Stimulated activated naive CD8-positive, alpha-beta T cell treated with anti-CD3 and anti-CD28 coated beads, Interleukin-15, amount 100 ng/mL, for 72 hours (primary cell): ENCODE data around the gene APOBR.
"Not testable (repeated sequence)": the region's sequence is repeated elsewhere in the genome, so short reads cannot be mapped to it uniquely, and the experiment has no call there.

Experiments
- ATAC-seq: fragments of 150-1000 bp; cut with Tn5 transposase; 2 replicates; pipeline ENCODE4 v1.10.0; 2021; ENCODE audit warnings: mild to moderate bottlenecking, moderate library complexity
- DNase-seq, 2 donors: peaks; one replicate each; pipeline ENCODE4 v3.0.0; 2021 to 2022
- H3K27ac Mint-ChIP-seq, 2 donors: one replicate each; pipeline ENCODE4 v1.8.0; 2022; ENCODE audit warnings: mild to moderate bottlenecking in 2 of 2, mixed read lengths in 2 of 2, moderate library complexity in 2 of 2
- H3K27me3 Mint-ChIP-seq: one replicate; pipeline ENCODE4 v1.8.0; 2022; ENCODE audit warnings: mixed read lengths
- H3K4me1 Mint-ChIP-seq: one replicate; pipeline ENCODE4 v1.8.0; 2022; ENCODE audit warnings: mild to moderate bottlenecking, mixed read lengths
- H3K4me3 Mint-ChIP-seq, 2 donors: one replicate each; pipeline ENCODE4 v1.8.0; 2022; ENCODE audit warnings: mild to moderate bottlenecking in 2 of 2, mixed read lengths in 2 of 2, moderate library complexity in 1 of 2
- H3K9me3 Mint-ChIP-seq, 2 donors: one replicate each; pipeline ENCODE4 v1.8.0; 2022; ENCODE audit warnings: mixed read lengths in 2 of 2

APOBR gene

GRCh38 chr16:28511801-28512789 lies 17.7 kb downstream of the APOBR start:
- Mint-ChIP-seq H3K27me3 (no peaks in the 10 kb centered on the region), H3K4me1 (peaks cover 15% of the 10 kb centered on the region), H3K9me3 (no peaks in the 10 kb centered on the region), H3K27ac (peak overlapping the region in 1 of 2 donors; percentile 9), H3K4me3 (no peak overlapping the region)
- ATAC-seq (no peak), DNase-seq (no peak)

DNA sequence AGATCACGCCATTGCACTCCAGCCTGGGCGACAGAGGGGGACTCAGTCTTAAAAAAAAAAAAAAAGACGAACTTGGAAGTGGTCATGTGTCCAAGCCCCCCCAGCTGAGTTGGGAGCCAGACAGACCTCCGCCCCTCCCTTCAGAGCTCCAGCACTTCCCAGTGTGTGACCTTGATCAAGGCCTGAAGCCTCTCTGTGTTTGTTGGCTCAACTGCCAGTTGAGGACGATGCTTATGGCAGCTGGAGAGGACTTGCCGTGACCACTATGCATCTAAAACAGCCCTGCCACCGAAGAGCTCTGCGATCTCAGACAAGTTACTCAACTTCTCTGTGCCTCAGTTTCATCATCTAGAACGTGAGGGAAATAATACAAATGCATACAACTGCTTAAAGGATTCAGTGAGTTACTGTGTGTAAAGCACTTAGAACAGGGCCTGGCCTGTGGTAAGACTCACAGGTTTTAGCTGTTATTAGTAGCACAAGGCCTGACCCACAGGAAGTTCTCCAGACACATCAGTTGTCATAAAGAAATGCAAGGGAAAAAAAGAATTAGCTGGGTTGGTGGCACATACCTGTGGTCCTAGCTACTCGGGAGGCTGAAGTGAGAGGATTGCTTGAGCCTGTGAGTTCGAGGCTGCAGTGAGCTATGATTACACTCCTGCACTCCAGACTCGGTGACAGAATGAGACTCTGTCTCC lies 19.2 kb downstream of the APOBR start:
- H3K27ac Mint-ChIP-seq: no peak overlapping the region
- DNase-seq (no peak), ATAC-seq (no peak)
- H3K9me3 Mint-ChIP-seq: no peaks in the 10 kb centered on the region
- H3K4me3 Mint-ChIP-seq: no peak overlapping the region
- no peaks in the 10 kb centered on the region for H3K4me1 Mint-ChIP-seq
- H3K27me3 Mint-ChIP-seq: no peaks in the 10 kb centered on the region

GRCh38 chr16:28514246-28514645 lies 19.8 kb downstream of the APOBR start:
- Mint-ChIP-seq H3K27me3 (no peaks in the 10 kb centered on the region), H3K9me3 (no peaks in the 10 kb centered on the region), H3K27ac (no peak overlapping the region), H3K4me3 (no peak overlapping the region), H3K4me1 (no peaks in the 10 kb centered on the region)
- ATAC-seq (no peak), DNase-seq (no peak)

DNA sequence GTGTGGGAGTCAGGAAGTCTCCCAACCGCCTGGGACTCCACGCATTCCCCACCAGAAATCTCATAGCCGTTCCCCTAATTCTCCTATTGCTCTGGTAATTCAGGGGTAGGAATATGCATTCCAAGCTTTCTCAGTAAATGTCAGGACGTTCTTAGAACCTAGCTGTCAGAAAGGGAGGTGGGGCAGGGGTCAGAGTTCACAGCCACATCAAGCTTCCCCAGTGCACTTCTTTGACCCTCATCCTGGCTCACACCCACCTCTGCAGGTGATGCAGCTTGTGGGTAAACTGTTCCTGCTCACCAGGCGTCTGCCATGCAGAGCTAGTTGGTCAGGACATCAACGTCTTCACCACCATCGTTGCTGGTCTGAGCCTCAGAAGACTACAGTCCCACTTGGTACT lies 26.2 kb downstream of the APOBR start:
- Mint-ChIP-seq H3K27ac (no peak overlapping the region), H3K4me1 (peaks cover 10% of the 10 kb centered on the region), H3K27me3 (no peaks in the 10 kb centered on the region), H3K9me3 (no peaks in the 10 kb centered on the region), H3K4me3 (no peak overlapping the region)
- ATAC-seq (no peak), DNase-seq (no peak)

DNA sequence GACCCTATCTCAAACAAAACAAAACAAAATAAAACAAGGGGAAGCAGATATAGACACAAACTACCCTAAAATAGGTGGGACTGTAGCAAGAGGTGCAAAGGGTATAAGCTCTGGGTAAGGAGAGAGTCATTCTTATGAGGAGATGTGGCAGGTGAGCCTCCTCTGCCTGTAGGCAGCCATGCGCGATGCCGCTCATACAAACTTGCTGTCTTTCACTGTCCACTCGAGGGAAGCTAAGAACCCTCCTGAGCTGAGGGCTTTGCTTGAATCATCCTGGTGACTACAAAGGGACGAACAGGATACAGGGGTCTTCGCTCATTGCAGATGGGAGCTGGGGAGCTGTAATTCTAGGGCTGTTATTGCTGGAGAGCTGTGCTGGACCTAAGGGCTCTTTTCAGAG lies 27.0 kb downstream of the APOBR start:
- DNase-seq (no peak), ATAC-seq (no peak)
- no peak overlapping the region for H3K27ac Mint-ChIP-seq
- no peak overlapping the region for H3K4me3 Mint-ChIP-seq
- peaks cover 10% of the 10 kb centered on the region for H3K4me1 Mint-ChIP-seq
- no peaks in the 10 kb centered on the region for H3K27me3 Mint-ChIP-seq
- H3K9me3 Mint-ChIP-seq: no peaks in the 10 kb centered on the region

DNA sequence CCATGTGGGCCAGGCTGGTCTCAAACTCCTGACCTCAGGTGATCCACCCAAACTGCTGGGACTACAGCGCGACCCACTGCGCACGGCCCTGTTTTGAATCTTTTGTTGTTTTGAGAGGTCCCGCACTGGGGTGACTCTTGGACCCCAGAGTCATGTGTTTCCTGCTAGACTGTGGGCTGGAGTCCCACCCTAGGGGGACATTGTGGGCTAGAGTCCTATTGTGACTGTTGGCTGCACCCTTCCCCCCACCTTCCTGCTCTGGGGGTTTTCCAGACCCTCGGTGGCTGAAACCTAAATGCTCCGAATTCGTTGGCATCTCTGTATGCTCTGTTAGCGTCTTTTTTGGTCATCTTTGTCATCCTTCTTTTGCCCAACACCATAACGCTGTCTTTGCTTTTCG lies 28.3 kb downstream of the APOBR start:
- Mint-ChIP-seq H3K4me1 (peaks cover 10% of the 10 kb centered on the region), H3K27ac (peak overlapping the region in 1 of 2 donors; percentile 20), H3K4me3 (no peak overlapping the region), H3K27me3 (no peaks in the 10 kb centered on the region), H3K9me3 (no peaks in the 10 kb centered on the region)
- peak in 1 of 2 donors; percentile 20 for DNase-seq
- peak; percentile 52 for ATAC-seq

DNA sequence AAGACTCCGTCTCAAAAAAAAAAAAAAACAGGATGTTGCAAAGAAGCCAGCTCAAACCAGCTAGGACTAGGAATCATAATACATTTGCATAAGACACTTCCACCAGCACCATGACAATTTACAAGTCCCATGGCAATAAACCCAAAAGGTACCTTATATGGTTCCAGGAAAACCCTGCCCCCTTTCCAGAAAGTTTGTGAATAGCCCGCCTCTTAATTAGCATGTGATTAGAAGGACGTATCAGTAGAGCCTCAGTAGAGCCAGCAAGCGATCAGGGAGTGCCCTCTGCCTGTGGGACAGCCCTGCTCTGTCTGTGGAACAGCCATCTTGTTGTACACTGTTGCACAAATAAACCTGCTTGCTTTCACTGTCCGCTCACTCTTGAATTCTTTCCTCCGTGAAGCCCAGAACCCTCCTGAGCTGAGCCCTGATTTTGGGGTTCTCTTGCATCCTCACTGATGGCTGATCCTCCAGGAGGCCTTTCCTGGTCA lies 30.3 kb downstream of the APOBR start:
- H3K27ac Mint-ChIP-seq: no peak overlapping the region
- peak; percentile 79 for ATAC-seq
- no peaks in the 10 kb centered on the region for H3K9me3 Mint-ChIP-seq
- DNase-seq: no peak
- no peaks in the 10 kb centered on the region for H3K27me3 Mint-ChIP-seq
- no peak overlapping the region for H3K4me3 Mint-ChIP-seq
- peaks cover 10% of the 10 kb centered on the region for H3K4me1 Mint-ChIP-seq

DNA sequence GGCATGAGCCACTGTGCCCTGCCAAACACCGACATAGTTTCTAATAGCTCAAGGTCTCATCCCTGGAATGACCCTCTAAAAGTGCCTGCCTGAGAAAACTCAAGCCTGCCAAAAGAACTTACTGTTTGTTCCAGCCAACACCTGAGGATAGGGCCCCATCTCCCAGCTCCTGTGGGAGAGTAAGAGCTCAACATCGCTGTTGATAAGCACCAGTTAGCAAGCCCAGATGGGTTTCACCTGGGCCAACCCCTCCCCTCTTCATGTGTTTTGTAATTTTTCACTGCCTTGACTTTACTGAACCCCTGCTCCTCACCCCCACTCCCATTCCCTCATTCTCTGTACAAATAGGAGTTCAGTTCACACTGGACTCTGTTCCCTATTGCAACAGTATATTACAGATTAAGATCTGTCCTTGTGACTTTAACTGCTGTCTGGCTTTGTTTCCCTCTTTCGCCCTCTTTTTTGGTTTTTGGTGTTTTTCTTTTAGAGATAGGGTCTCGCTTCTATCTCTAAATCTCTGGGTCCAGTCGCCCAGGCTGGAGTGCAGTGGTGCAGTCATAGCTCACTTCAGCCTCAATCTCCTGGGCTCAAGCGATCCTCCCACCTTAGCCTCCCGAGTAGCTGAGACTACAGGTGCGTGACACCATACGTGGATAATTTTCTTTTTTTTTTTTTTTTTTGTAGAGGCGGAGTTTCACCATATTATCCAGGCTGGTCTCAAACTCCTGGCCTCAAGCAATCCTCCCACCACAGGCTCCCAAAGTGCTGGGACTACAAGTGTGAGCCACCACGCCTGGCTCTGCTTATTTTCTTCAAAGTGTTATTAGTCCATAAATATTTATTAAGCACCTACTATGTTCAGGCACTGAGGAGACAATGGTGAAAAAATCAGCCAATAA lies 32.0 kb downstream of the APOBR start:
- Mint-ChIP-seq H3K9me3 (no peaks in the 10 kb centered on the region), H3K4me3 (no peak overlapping the region), H3K27ac (peak overlapping the region in 1 of 2 donors; percentile 53), H3K4me1 (peaks cover 10% of the 10 kb centered on the region), H3K27me3 (no peaks in the 10 kb centered on the region)
- no peak for DNase-seq
- ATAC-seq: no peak

GRCh38 chr16:28527100-28527785 lies 32.8 kb downstream of the APOBR start:
- not testable (repeated sequence) for H3K9me3 Mint-ChIP-seq, ATAC-seq, H3K4me3 Mint-ChIP-seq, H3K27ac Mint-ChIP-seq, H3K4me1 Mint-ChIP-seq, DNase-seq, H3K27me3 Mint-ChIP-seq

DNA sequence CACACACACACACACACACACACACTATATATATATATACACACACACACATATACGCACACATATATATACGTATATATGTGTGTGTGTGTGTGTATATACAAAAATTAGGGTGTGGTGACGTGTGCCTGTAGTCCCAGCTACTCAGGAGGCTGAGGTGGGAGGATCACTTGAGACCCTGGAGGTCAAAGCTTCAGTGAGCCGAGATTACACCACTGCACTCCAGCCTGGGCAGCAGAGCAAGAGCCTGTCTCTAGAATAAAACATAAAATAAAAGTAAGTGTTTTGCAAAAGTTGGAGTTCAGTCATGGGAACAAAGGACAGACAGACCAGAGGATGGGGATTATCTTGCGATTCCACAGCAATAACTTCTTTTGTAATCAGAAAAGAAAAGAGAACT lies 33.5 kb downstream of the APOBR start:
- Mint-ChIP-seq H3K9me3 (no peaks in the 10 kb centered on the region), H3K27me3 (no peaks in the 10 kb centered on the region), H3K4me1 (peaks cover 3% of the 10 kb centered on the region), H3K4me3 (no peak overlapping the region), H3K27ac (no peak overlapping the region)
- DNase-seq: no peak
- ATAC-seq: no peak

- DNase-seq (no peak), ATAC-seq (no peak)
- no peaks in the 10 kb centered on the region for H3K9me3 Mint-ChIP-seq
- no peaks in the 10 kb centered on the region for H3K4me1 Mint-ChIP-seq
- no peak overlapping the region for H3K27ac Mint-ChIP-seq
- no peak overlapping the region for H3K4me3 Mint-ChIP-seq
- no peaks in the 10 kb centered on the region for H3K27me3 Mint-ChIP-seq
These were observed 34.0 kb downstream of the APOBR start for GRCh38 chr16:28528463-28528867.

- Mint-ChIP-seq H3K27me3 (no peaks in the 10 kb centered on the region), H3K4me3 (no peak overlapping the region), H3K27ac (no peak overlapping the region), H3K9me3 (no peaks in the 10 kb centered on the region), H3K4me1 (no peaks in the 10 kb centered on the region)
- ATAC-seq (no peak), DNase-seq (no peak)
These were observed 34.7 kb downstream of the APOBR start for GRCh38 chr16:28529124-28529523.

GRCh38 chr16:28531777-28532744 lies 37.6 kb downstream of the APOBR start:
- H3K27ac Mint-ChIP-seq: peak overlapping the region in 1 of 2 donors; percentile 3
- DNase-seq: no peak

More at GRCh38 chr16:28531777-28532744, 37.6 kb downstream of the APOBR start:
- H3K27me3 Mint-ChIP-seq: no peaks in the 10 kb centered on the region
- H3K9me3 Mint-ChIP-seq: no peaks in the 10 kb centered on the region
- ATAC-seq: no peak
- no peak overlapping the region for H3K4me3 Mint-ChIP-seq
- peaks cover 17% of the 10 kb centered on the region for H3K4me1 Mint-ChIP-seq
